ENCODE results near the gene STIM2.
A peak's percentile ranks its signal among the peaks of the same experiment; 100 is the strongest.

Gene STIM2

DNA sequence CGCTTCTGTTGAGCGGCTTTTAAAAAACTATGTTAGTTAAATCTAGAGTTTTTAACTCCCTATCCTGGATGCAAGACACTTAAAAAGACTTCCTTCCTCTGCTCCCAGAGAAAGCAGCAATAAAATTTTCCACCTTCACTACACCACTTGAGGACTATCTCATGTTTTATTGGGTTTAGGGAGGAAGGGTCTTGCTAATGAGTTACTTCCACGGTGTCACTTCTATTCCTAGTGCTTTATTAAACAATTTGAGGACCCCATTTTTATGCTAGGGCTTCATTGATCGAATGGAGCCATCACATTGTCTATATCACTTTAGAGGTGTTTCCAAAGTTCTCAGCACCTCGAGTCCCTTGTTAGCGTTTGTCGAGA lies 3.7 kb upstream of the STIM2 start:
- peaks cover 32% of the 10 kb centered on the region for H3K4me1 Mint-ChIP-seq (ENCODE audit: low read depth)
- H3K9me3 Mint-ChIP-seq = no peaks in the 10 kb centered on the region
- peak overlapping the region; percentile 92 for H3K27ac Mint-ChIP-seq
- H3K36me3 Mint-ChIP-seq (ENCODE audit: low read depth) = peaks cover 5% of the 10 kb centered on the region
- peaks cover 4% of the 10 kb centered on the region for H3K27me3 Mint-ChIP-seq (ENCODE audit: low read depth)
- H3K4me3 Mint-ChIP-seq = peak overlapping the region; percentile 85

GRCh38 chr4:26857278-26858034 lies 3.2 kb upstream of the STIM2 start:
- H3K36me3 Mint-ChIP-seq (ENCODE audit: low read depth) = peaks cover 5% of the 10 kb centered on the region
- no peaks in the 10 kb centered on the region for H3K9me3 Mint-ChIP-seq
- peak overlapping the region; percentile 85 for H3K4me3 Mint-ChIP-seq
- H3K4me1 Mint-ChIP-seq (ENCODE audit: low read depth) = peaks cover 33% of the 10 kb centered on the region
- H3K27me3 Mint-ChIP-seq (ENCODE audit: low read depth) = peaks cover 4% of the 10 kb centered on the region
- H3K27ac Mint-ChIP-seq = peak overlapping the region; percentile 92

GRCh38 chr4:26858035-26858918 lies 2.4 kb upstream of the STIM2 start:
- Mint-ChIP-seq H3K4me1 (ENCODE audit: low read depth) (peaks cover 37% of the 10 kb centered on the region), H3K27me3 (ENCODE audit: low read depth) (peaks cover 4% of the 10 kb centered on the region), H3K4me3 (peak overlapping the region; percentile 85), H3K27ac (peak overlapping the region; percentile 75), H3K36me3 (ENCODE audit: low read depth) (peaks cover 5% of the 10 kb centered on the region), H3K9me3 (no peaks in the 10 kb centered on the region)

DNA sequence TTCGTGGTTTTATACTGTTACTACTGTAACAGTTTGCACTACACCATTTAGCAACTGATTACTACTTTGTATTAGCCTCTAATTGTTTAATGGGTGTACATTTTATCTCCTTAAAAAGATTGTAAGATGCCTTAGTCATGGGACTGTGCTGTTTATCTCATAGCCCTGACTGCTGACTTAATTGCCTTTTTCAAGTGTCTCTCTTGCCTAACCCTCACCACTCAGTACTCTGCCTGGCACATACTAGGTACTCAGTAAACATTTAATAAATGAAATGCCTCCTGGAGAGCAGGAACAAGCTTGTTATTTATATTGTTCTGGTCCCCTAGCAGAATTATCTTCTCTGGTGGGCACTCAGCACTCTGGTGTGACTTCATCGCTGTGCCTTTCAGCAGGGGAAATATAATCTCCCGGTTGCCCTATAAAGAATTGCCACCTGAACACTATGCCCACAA lies 1.7 kb upstream of the STIM2 start:
- H3K36me3 Mint-ChIP-seq (ENCODE audit: low read depth) = peaks cover 7% of the 10 kb centered on the region
- H3K4me3 Mint-ChIP-seq = peak overlapping the region; percentile 85
- H3K27ac Mint-ChIP-seq = peak overlapping the region; percentile 96
- peaks cover 4% of the 10 kb centered on the region for H3K27me3 Mint-ChIP-seq (ENCODE audit: low read depth)
- H3K4me1 Mint-ChIP-seq (ENCODE audit: low read depth) = peaks cover 41% of the 10 kb centered on the region
- no peaks in the 10 kb centered on the region for H3K9me3 Mint-ChIP-seq

- Mint-ChIP-seq H3K27me3 (ENCODE audit: low read depth) (peaks cover 4% of the 10 kb centered on the region), H3K9me3 (no peaks in the 10 kb centered on the region), H3K4me3 (peak overlapping the region; percentile 85), H3K36me3 (ENCODE audit: low read depth) (peaks cover 8% of the 10 kb centered on the region), H3K4me1 (ENCODE audit: low read depth) (peaks cover 43% of the 10 kb centered on the region), H3K27ac (peak overlapping the region; percentile 96)
Measured at GRCh38 chr4:26859762-26860156, 882 bp upstream of the STIM2 start.

DNA sequence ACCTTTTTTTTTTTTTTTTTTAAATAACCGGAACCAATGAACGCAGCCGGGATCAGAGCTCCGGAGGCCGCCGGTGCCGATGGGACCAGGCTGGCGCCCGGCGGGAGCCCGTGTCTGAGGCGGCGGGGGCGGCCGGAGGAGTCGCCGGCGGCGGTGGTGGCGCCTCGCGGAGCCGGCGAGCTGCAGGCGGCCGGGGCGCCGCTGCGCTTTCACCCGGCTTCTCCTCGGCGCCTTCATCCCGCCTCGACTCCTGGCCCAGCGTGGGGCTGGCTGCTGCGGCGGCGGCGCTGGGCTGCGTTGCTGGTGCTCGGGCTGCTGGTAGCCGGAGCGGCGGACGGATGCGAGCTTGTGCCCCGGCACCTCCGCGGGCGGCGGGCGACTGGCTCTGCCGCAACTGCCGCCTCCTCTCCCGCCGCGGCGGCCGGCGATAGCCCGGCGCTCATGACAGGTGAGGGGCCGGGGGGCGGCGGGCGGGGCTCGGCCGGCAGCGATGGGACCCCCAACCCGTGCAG lies 337 bp downstream of the STIM2 start:
- Mint-ChIP-seq H3K27me3 (ENCODE audit: low read depth) (peaks cover 4% of the 10 kb centered on the region), H3K27ac (peak overlapping the region; percentile 96), H3K4me1 (ENCODE audit: low read depth) (peaks cover 49% of the 10 kb centered on the region), H3K36me3 (ENCODE audit: low read depth) (peaks cover 8% of the 10 kb centered on the region), H3K9me3 (no peaks in the 10 kb centered on the region), H3K4me3 (peak overlapping the region; percentile 95)

DNA sequence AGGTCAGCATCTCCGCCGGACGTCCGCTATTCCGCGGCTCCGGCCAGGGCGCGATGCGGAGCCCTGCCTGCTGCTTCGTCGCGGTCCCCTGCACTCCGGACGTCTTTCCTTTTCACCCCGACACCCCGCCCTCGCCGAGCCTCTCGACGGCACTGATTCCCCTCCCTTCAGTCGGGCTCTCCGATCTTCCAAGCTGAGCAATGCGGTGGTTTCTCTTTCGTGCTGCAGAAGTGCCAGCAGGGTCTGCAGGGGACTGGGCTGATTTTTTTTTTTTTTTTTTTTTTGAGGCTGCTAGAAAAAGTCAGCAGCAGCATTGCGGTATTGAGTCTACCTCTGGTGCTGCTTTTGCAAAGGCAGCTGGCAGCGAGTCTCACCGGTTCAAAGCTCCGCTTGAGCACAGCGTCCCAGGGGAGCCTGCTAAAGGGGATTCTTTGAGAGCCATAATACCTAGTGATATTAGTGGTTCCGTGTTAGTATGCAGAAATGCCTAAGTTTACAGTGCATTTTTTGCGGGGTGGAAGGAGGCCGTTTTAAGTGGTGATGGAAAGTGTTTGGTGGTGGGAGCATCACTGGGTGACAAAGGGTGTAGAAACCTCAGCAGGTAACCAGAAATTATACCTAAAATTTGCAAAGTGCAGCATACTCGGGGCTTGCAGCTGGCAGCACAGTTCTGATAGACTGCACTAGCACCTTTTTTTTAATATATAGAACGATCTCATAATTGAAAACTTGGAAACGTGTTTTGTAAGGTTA lies 969 bp downstream of the STIM2 start:
- Mint-ChIP-seq H3K27me3 (ENCODE audit: low read depth) (no peaks in the 10 kb centered on the region), H3K4me1 (ENCODE audit: low read depth) (peaks cover 52% of the 10 kb centered on the region), H3K36me3 (ENCODE audit: low read depth) (peaks cover 8% of the 10 kb centered on the region), H3K9me3 (no peaks in the 10 kb centered on the region), H3K27ac (peak overlapping the region; percentile 98), H3K4me3 (peak overlapping the region; percentile 95)

- H3K36me3 Mint-ChIP-seq (ENCODE audit: low read depth) = peaks cover 10% of the 10 kb centered on the region
- peak overlapping the region; percentile 98 for H3K27ac Mint-ChIP-seq
- peaks cover 51% of the 10 kb centered on the region for H3K4me1 Mint-ChIP-seq (ENCODE audit: low read depth)
- H3K27me3 Mint-ChIP-seq (ENCODE audit: low read depth) = no peaks in the 10 kb centered on the region
- H3K4me3 Mint-ChIP-seq = peak overlapping the region; percentile 95
- H3K9me3 Mint-ChIP-seq = no peaks in the 10 kb centered on the region
Measured at GRCh38 chr4:26862381-26862915, 1.8 kb downstream of the STIM2 start.

DNA sequence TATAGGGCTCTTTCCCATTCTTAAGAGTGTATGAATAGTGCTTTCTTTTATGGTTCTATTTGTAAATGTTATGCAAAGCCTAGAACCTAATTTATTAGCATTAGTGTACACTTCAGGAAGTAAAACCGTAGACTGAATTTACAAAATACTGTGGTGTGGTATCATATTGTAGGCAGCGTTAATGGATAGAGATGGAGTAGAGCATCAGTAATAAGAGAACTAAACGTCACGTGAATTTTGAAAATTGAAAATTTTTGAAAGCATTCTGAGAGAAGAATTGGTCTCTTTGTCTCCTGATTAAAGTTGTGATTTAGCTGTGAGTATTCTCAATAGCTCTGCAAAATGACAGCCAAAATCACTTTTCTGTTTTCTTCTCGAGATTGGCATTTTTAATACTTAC lies 2.9 kb downstream of the STIM2 start:
- Mint-ChIP-seq H3K27ac (no peak overlapping the region), H3K36me3 (ENCODE audit: low read depth) (peaks cover 10% of the 10 kb centered on the region), H3K4me1 (ENCODE audit: low read depth) (peaks cover 55% of the 10 kb centered on the region), H3K9me3 (no peaks in the 10 kb centered on the region), H3K27me3 (ENCODE audit: low read depth) (no peaks in the 10 kb centered on the region), H3K4me3 (peak overlapping the region; percentile 6)

DNA sequence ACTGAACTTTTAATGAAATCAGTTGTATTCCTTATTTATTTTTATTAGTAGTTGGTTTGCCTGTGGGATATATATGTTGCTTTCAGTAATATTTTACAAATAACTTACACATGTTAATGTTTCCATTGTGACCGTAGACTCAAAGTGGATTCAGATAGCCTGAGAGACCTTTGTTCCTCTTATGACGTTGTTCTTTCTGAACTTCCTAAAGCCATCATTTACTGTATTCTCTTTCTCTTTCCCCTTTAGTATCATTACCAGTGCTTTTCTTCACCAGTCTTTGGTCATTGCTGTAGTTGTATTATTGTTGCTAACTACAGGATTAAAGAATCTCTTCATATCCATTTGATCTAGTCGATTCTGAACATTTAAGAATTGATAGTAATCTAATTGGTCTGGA lies 4.3 kb downstream of the STIM2 start:
- Mint-ChIP-seq H3K9me3 (no peaks in the 10 kb centered on the region), H3K4me1 (ENCODE audit: low read depth) (peaks cover 47% of the 10 kb centered on the region), H3K36me3 (ENCODE audit: low read depth) (peaks cover 13% of the 10 kb centered on the region), H3K27me3 (ENCODE audit: low read depth) (no peaks in the 10 kb centered on the region), H3K27ac (no peak overlapping the region), H3K4me3 (no peak overlapping the region)

GRCh38 chr4:26866203-26866602 lies 5.6 kb downstream of the STIM2 start:
- Mint-ChIP-seq H3K4me3 (peak overlapping the region; percentile 5), H3K27ac (no peak overlapping the region), H3K36me3 (ENCODE audit: low read depth) (peaks cover 16% of the 10 kb centered on the region), H3K9me3 (no peaks in the 10 kb centered on the region), H3K27me3 (ENCODE audit: low read depth) (no peaks in the 10 kb centered on the region), H3K4me1 (ENCODE audit: low read depth) (peaks cover 52% of the 10 kb centered on the region)

DNA sequence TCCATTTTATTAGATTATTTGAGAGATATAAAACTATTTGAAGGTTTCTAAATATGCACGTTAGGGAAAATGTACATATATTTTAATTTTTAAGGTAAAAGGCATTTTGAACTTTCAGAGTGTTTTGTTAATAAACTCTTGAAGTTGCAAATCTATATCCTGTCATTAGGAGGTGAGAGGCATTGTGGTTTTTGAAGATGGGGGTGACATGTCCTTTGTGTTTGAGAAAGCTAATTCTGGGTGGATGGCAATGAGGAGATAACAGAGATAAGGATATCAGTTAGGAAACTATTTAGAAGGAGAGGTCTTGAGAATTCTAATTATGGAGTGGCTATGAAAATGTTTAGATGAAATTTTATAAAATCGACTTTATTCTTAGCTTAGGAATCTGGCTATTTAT lies 6.1 kb downstream of the STIM2 start:
- H3K9me3 Mint-ChIP-seq = no peaks in the 10 kb centered on the region
- no peak overlapping the region for H3K27ac Mint-ChIP-seq
- peak overlapping the region; percentile 3 for H3K4me3 Mint-ChIP-seq
- no peaks in the 10 kb centered on the region for H3K27me3 Mint-ChIP-seq (ENCODE audit: low read depth)
- peaks cover 14% of the 10 kb centered on the region for H3K36me3 Mint-ChIP-seq (ENCODE audit: low read depth)
- peaks cover 58% of the 10 kb centered on the region for H3K4me1 Mint-ChIP-seq (ENCODE audit: low read depth)

- peak overlapping the region; percentile 9 for H3K4me3 Mint-ChIP-seq
- H3K27me3 Mint-ChIP-seq (ENCODE audit: low read depth) = no peaks in the 10 kb centered on the region
- H3K9me3 Mint-ChIP-seq = no peaks in the 10 kb centered on the region
- peaks cover 15% of the 10 kb centered on the region for H3K36me3 Mint-ChIP-seq (ENCODE audit: low read depth)
- H3K27ac Mint-ChIP-seq = no peak overlapping the region
- peaks cover 63% of the 10 kb centered on the region for H3K4me1 Mint-ChIP-seq (ENCODE audit: low read depth)
Measured at GRCh38 chr4:26867914-26868684, 7.5 kb downstream of the STIM2 start.

Data from T-helper 1 cell treated with Interleukin-12 subunit alpha and Interleukin-12 subunit beta and Interleukin-4 antibody, amounts not matched to agents 30 μg/mL and 1 μg/mL, for 36 hours (primary cell).